GM12878 (cell line): ENCODE results near the gene C8G. TPM values are rescaled to one million over a fixed set of nuclear protein-coding genes. Genes with fewer than 3 reads are reported as not detected.

Source experiments
- ATAC-seq: fragments of 200-7000 bp; cut with Tn5 transposase; 3 replicates; pipeline ENCODE4 v1.9.1; 2020; ENCODE audit warnings: mild to moderate bottlenecking, moderate library complexity
- BruUV-seq: library from RNA; stranded (reverse); fragments of 400-500 nt; replicated peaks from 2 replicates; lab custom pipeline; 2021; lab: Mats Ljungman, UMichigan
- CTCF ChIA-PET: fragments of 300-600 bp; sonication (Branson Sonifier 250); formaldehyde crosslinking; extraction: SDS; loops from one replicate; lab custom pipeline; 2021; ENCODE audit warnings: inconsistent platforms; lab: Yijun Ruan, JAX
- POLR2A ChIA-PET: fragments of 350-600 bp; formaldehyde crosslinking; extraction: SDS; loops from one replicate; lab custom pipeline; 2021; ENCODE audit warnings: inconsistent platforms; lab: Charles Lee
- RAD21 ChIA-PET: fragments of 300-600 bp; sonication (Branson Sonifier 250); formaldehyde crosslinking; loops from one replicate; lab custom pipeline; 2023; ENCODE audit warnings: antibody characterized with exemption; ENCODE audit not compliant: unreplicated experiment; lab: Charles Lee
- SMC1A ChIA-PET: fragments of 300-600 bp; sonication (Branson Sonifier 250); formaldehyde crosslinking; loops from one replicate; lab custom pipeline; 2023; ENCODE audit not compliant: unreplicated experiment, uncharacterized antibody; lab: Charles Lee
- DNase-seq: peaks from one replicate; pipeline ENCODE4 v3.0.0-alpha.2; 2011; ENCODE audit warnings: low read depth, low spot score
- FAIRE-seq: peaks from 3 replicates; lab custom pipeline; 2011; peaks lifted over from hg19 to GRCh38; lab: Jason Lieb, UNC
- H2AFZ ChIP-seq: 2 replicates; pipeline ENCODE4 v1.6.0; 2011; ENCODE audit warnings: low read depth, low read length, control low read depth; ENCODE audit not compliant: control insufficient read depth
- H3K27ac ChIP-seq: 2 replicates; pipeline ENCODE4 v1.5.1; 2011; ENCODE audit warnings: control low read depth; ENCODE audit not compliant: control insufficient read depth, insufficient read depth
- H3K27me3 ChIP-seq, 2 experiments: replicated peaks in 1 of 2; 2 replicates each; pipeline versions ENCODE4 v1.6.0 to v1.6.1; 2011; ENCODE audit warnings: low read length in 1 of 2; ENCODE audit not compliant: control insufficient read depth in 2 of 2, insufficient read depth in 2 of 2
- H3K36me3 ChIP-seq, 2 experiments: 2 replicates each; pipeline ENCODE4 v1.5.1; 2011; ENCODE audit warnings: low read length in 1 of 2; ENCODE audit not compliant: control insufficient read depth in 2 of 2, insufficient read depth in 2 of 2
- H3K4me1 ChIP-seq: 2 replicates; pipeline ENCODE4 v1.6.1; 2011; ENCODE audit warnings: mild to moderate bottlenecking, low read length, moderate library complexity, mixed read lengths; ENCODE audit not compliant: control insufficient read depth, insufficient read depth
- H3K4me2 ChIP-seq: 2 replicates; pipeline ENCODE4 v1.6.0; 2011; ENCODE audit warnings: control low read depth; ENCODE audit not compliant: control insufficient read depth, insufficient read depth
- H3K4me3 ChIP-seq: fragments of 200-600 bp; sonication (generic); 2 replicates; pipeline ENCODE4 v1.5.1; 2016
- H3K79me2 ChIP-seq: 2 replicates; pipeline ENCODE4 v1.6.0; 2011; ENCODE audit warnings: low read length; ENCODE audit not compliant: control insufficient read depth, insufficient read depth
- H3K9ac ChIP-seq: 2 replicates; pipeline ENCODE4 v1.8.0; 2011; ENCODE audit warnings: low read length, control low read depth, mixed read lengths; ENCODE audit not compliant: control insufficient read depth, insufficient read depth
- H3K9me3 ChIP-seq: replicated peaks from 3 replicates; pipeline ENCODE4 v1.5.1; 2011; ENCODE audit warnings: mild to moderate bottlenecking, low read length; ENCODE audit not compliant: control insufficient read depth, insufficient read depth
- H4K20me1 ChIP-seq: 2 replicates; pipeline ENCODE4 v1.6.0; 2011; ENCODE audit not compliant: control insufficient read depth, insufficient read depth
- CBX3 ChIP-seq: fragments of 200-600 bp; sonication (generic); IDR thresholded peaks from 2 replicates; pipeline ENCODE4 v1.6.1; 2016; ENCODE audit warnings: low read depth, borderline replicate concordance
- CHD4 ChIP-seq: fragments of 200-600 bp; sonication (generic); IDR thresholded peaks from 2 replicates; pipeline ENCODE4 v1.6.1; 2016; ENCODE audit warnings: mild to moderate bottlenecking
- FOS ChIP-seq: IDR thresholded peaks from 3 replicates; pipeline ENCODE4 v1.6.1; 2011; ENCODE audit warnings: borderline replicate concordance; ENCODE audit not compliant: insufficient read length; ENCODE audit errors: extremely low read depth
- FOXM1 ChIP-seq: IDR thresholded peaks from 2 replicates; pipeline ENCODE4 v1.6.1; 2012; ENCODE audit warnings: low read depth, mild to moderate bottlenecking, inconsistent platforms, low read length, moderate library complexity
- NBN ChIP-seq: fragments of 450-650 bp; IDR thresholded peaks from 2 replicates; pipeline ENCODE4 v1.6.1; 2016
- NFYA ChIP-seq: IDR thresholded peaks from 2 replicates; pipeline ENCODE4 v1.6.1; 2011; ENCODE audit warnings: low read depth, mild to moderate bottlenecking, low read length, improper control_type of control experiment, borderline replicate concordance
- POLR2AphosphoS2 ChIP-seq: IDR thresholded peaks from 2 replicates; pipeline ENCODE4 v1.6.1; 2011; ENCODE audit warnings: low read depth, mild to moderate bottlenecking, low read length, improper control_type of control experiment, moderate library complexity
- RUNX3 ChIP-seq: IDR thresholded peaks from 2 replicates; pipeline ENCODE4 v1.6.1; 2012; ENCODE audit warnings: low read length, inconsistent platforms
- SMAD1 ChIP-seq: fragments of 450-650 bp; IDR thresholded peaks from 2 replicates; pipeline ENCODE4 v1.6.1; 2018; ENCODE audit warnings: mild to moderate bottlenecking, low read depth; ENCODE audit not compliant: partially characterized antibody
- SMARCA5 ChIP-seq: fragments of 450-650 bp; IDR thresholded peaks from 2 replicates; pipeline ENCODE4 v1.6.1; 2017; ENCODE audit warnings: mild to moderate bottlenecking
- SMC3 ChIP-seq: IDR thresholded peaks from 2 replicates; pipeline ENCODE4 v1.6.1; 2011; ENCODE audit warnings: low read length, improper control_type of control experiment, borderline replicate concordance
- TBL1XR1 ChIP-seq: IDR thresholded peaks from 2 replicates; pipeline ENCODE4 v1.6.1; 2012; ENCODE audit warnings: low read depth, low read length, improper control_type of control experiment
- ZZZ3 ChIP-seq: IDR thresholded peaks from 2 replicates; pipeline ENCODE4 v1.6.1; 2011; ENCODE audit warnings: low read depth; ENCODE audit not compliant: control insufficient read depth, insufficient read length
- WGBS: methylation state at CpG from one replicate; pipeline ENCODE4 v1.1.6; 2016; ENCODE audit warnings: low lambda C conversion rate; ENCODE audit not compliant: insufficient replicate concordance, insufficient coverage; ENCODE audit errors: missing lambda C conversion rate; 5-methylcytosine and 5-hydroxymethylcytosine counted together
- in situ Hi-C: fragments of 300-500 bp; cut with MboI; formaldehyde crosslinking; loops from 9 replicates; pipeline ENCODE4 v1.14.3; 2018; ENCODE audit warnings: mixed read lengths
- intact Hi-C: fragments of 100-400 bp; cut with micrococcal nuclease; formaldehyde crosslinking; loops from one replicate; pipeline ENCODE4 v1.14.2; 2022; ENCODE audit not compliant: unreplicated experiment
- polyA plus RNA-seq, 11 experiments: library from polyadenylated mRNA; depleted of rRNA in 4 of 11; unstranded in 6 of 11; stranded (reverse) in 5 of 11; fragments of >200 nt; fragmentation: Nextera tagmentation in 4 of 11; fragmentation: Illumina TruSeq in 1 of 11; extraction: Ambion mirVana in 4 of 11; extraction: Trizol in 1 of 11; gene quantifications; 1 replicate in 1 of 11; 2 replicates in 10 of 11; pipeline versions ENCODE4 v1.2.1 to v1.2.3, GENCODE V29; 2011 to 2016; ENCODE audit warnings: inconsistent platforms in 2 of 11, missing spikeins in 2 of 11, low read depth in 1 of 11
- total RNA-seq, 4 experiments: library from RNA; depleted of rRNA in 3 of 4; stranded (reverse); fragments of >200 nt in 3 of 4; fragmentation: Illumina TruSeq in 1 of 4; extraction: Trizol in 1 of 4; gene quantifications; 2 replicates each; pipeline versions ENCODE4 v1.2.1 to v1.2.3, GENCODE V29; 2013 to 2021
- TF ChIP-seq, protein P1 (sequence below): fragments of 450-650 bp; conservative IDR thresholded peaks from 2 replicates; pipeline ENCODE4 v1.6.1; 2017; ENCODE audit warnings: mild to moderate bottlenecking, moderate library complexity
- TF ChIP-seq, protein P2 (sequence below): IDR thresholded peaks from 2 replicates; pipeline ENCODE4 v1.6.1; 2011; ENCODE audit warnings: low read depth, low read length, improper control_type of control experiment, borderline replicate concordance

The C8G gene
- total and polyA plus RNA-seq, 10 of the 15 experiments (the other 5 are each of a cell fraction or from before 2014, with no cell fraction given) = 0.26 to 0.69 (median 0.50) TPM; not detected in 7

DNA sequence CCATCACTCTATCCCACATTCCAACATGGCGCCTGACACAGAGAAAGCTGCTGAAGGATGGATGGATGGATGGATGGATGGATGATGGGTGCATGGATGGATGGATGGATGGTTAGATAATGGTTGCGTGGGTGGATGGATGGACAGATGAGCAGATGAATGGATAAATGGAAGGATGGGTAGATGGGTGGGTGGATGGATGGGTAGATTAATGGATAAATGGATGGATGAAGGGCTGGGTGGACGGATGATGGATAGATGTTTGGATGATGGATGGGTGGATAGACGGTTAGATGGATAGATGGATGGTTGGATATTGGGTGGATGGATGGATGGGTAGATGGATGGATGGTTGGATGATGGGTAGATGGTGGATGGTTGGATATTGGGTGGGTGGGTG lies 11.6 kb downstream of the C8G start:
- WGBS = 37% methylated on average over 4 of the region's 4 CpGs
- no peaks in the 10 kb centered on the region for H3K36me3 ChIP-seq
- H2AFZ ChIP-seq = no peak overlapping the region
- no TSS peak for BruUV-seq
- no peak overlapping the region for H3K4me2 ChIP-seq
- ATAC-seq (no peak), DNase-seq (no peak), FAIRE-seq (no peak)
- ChIA-PET CTCF (no interaction called here), RAD21 (no interaction called here), SMC1A (interaction anchor here (0.7 kb wide), 1 partner anchor 352 kb away, joined by 3 read pairs; no protein-coding TSS in a partner anchor), POLR2A (no interaction called here)
- TF ChIP-seq POLR2AphosphoS2 (no peak), SMARCA5 (no peak), SMAD1 (no peak), NBN (no peak), RUNX3 (no peak), ZZZ3 (no peak), SMC3 (no peak), FOS (no peak), CHD4 (no peak), FOXM1 (no peak), CBX3 (no peak)
- no peak overlapping the region for H3K4me3 ChIP-seq
- H3K27me3 ChIP-seq = no peaks in the 10 kb centered on the region
- in situ Hi-C loops = no loop called here
- H3K9me3 ChIP-seq = no peaks in the 10 kb centered on the region
- intact Hi-C loops = no loop called here
- no peaks in the 10 kb centered on the region for H3K79me2 ChIP-seq
- no peaks in the 10 kb centered on the region for H4K20me1 ChIP-seq
- no peak overlapping the region for H3K27ac ChIP-seq
- no peak overlapping the region for H3K9ac ChIP-seq
- H3K4me1 ChIP-seq = no peaks in the 10 kb centered on the region

DNA sequence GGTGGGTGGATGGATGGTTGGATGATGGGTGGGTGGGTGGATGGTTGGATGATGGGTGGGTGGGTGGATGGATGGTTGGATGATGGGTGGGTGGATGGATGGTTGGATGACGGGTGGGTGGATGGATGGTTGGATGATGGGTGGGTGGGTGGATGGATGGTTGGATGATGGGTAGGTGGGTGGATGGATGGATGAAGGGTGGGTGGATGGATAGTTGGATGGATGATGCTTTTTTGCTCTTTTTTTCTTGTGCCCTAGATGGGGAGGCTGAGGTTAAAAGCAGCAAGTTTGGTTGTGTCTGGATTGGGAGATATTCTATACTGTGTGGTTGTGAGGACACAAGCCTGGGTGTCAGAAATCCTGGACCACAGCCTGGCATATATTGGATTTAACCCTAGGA lies 12.4 kb downstream of the C8G start:
- SMC1A ChIA-PET = no interaction called here
- Histone ChIP-seq H4K20me1 (no peaks in the 10 kb centered on the region), H3K4me1 (no peaks in the 10 kb centered on the region), H3K27me3 (no peaks in the 10 kb centered on the region), H3K36me3 (no peaks in the 10 kb centered on the region), H3K79me2 (no peaks in the 10 kb centered on the region), H3K4me3 (no peak overlapping the region), H3K27ac (no peak overlapping the region), H2AFZ (no peak overlapping the region), H3K9ac (no peak overlapping the region), H3K9me3 (no peaks in the 10 kb centered on the region), H3K4me2 (no peak overlapping the region)
- CTCF ChIA-PET = no interaction called here
- 33% methylated on average over 1 of the region's 1 CpG for WGBS
- FAIRE-seq (no peak), DNase-seq (no peak), ATAC-seq (no peak)
- in situ Hi-C loops = no loop called here
- BruUV-seq = no TSS peak
- intact Hi-C loops = no loop called here
- RAD21 ChIA-PET = no interaction called here
- POLR2A ChIA-PET = no interaction called here
- no peak for TF ChIP-seq NBN
- TF ChIP-seq ZZZ3 = no peak
- no peak for TF ChIP-seq TBL1XR1
- TF ChIP-seq, protein P1, sequence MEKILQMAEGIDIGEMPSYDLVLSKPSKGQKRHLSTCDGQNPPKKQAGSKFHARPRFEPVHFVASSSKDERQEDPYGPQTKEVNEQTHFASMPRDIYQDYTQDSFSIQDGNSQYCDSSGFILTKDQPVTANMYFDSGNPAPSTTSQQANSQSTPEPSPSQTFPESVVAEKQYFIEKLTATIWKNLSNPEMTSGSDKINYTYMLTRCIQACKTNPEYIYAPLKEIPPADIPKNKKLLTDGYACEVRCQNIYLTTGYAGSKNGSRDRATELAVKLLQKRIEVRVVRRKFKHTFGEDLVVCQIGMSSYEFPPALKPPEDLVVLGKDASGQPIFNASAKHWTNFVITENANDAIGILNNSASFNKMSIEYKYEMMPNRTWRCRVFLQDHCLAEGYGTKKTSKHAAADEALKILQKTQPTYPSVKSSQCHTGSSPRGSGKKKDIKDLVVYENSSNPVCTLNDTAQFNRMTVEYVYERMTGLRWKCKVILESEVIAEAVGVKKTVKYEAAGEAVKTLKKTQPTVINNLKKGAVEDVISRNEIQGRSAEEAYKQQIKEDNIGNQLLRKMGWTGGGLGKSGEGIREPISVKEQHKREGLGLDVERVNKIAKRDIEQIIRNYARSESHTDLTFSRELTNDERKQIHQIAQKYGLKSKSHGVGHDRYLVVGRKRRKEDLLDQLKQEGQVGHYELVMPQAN = no peak
- no peak for TF ChIP-seq NFYA
- TF ChIP-seq, protein P2, sequence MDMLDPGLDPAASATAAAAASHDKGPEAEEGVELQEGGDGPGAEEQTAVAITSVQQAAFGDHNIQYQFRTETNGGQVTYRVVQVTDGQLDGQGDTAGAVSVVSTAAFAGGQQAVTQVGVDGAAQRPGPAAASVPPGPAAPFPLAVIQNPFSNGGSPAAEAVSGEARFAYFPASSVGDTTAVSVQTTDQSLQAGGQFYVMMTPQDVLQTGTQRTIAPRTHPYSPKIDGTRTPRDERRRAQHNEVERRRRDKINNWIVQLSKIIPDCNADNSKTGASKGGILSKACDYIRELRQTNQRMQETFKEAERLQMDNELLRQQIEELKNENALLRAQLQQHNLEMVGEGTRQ = no peak
